GM23338 (cell line): ENCODE data around the gene BCKDHA. TPM values are rescaled to one million over a fixed set of nuclear protein-coding genes. Genes with fewer than 3 reads are reported as not detected.
A peak's percentile ranks its signal among the peaks of the same experiment; 100 is the strongest.

Source experiments
- ATAC-seq: fragments of 200-7000 bp; cut with Tn5 transposase; 3 replicates; pipeline ENCODE4 v1.9.1; 2020
- DNase-seq: peaks from one replicate; pipeline ENCODE4 v3.0.0-alpha.2; 2015; ENCODE audit warnings: low spot score
- H2AFZ ChIP-seq: fragments of 200-600 bp; sonication (generic); 2 replicates; pipeline ENCODE4 v1.8.0; 2016; ENCODE audit warnings: antibody characterized with exemption, mild to moderate bottlenecking, moderate library complexity
- H3F3A ChIP-seq: fragments of 200-600 bp; sonication (generic); replicated peaks from 2 replicates; pipeline ENCODE4 v1.8.0; 2017; ENCODE audit warnings: antibody characterized with exemption, mixed run types, low read depth
- H3K27ac ChIP-seq: fragments of 200-600 bp; sonication (generic); 2 replicates; pipeline ENCODE4 v1.6.1; 2016; ENCODE audit warnings: low read depth
- H3K27me3 ChIP-seq: fragments of 200-600 bp; sonication (generic); 2 replicates; pipeline ENCODE4 v1.8.0; 2016; ENCODE audit warnings: mild to moderate bottlenecking, mixed run types, moderate library complexity; ENCODE audit not compliant: insufficient read depth
- H3K36me3 ChIP-seq: fragments of 200-600 bp; sonication (generic); 2 replicates; pipeline ENCODE4 v1.8.0; 2016; ENCODE audit warnings: mild to moderate bottlenecking; ENCODE audit not compliant: insufficient read depth
- H3K4me1 ChIP-seq: fragments of 200-600 bp; sonication (generic); 2 replicates; pipeline ENCODE4 v1.8.0; 2016; ENCODE audit warnings: mild to moderate bottlenecking, moderate library complexity; ENCODE audit not compliant: insufficient read depth
- H3K4me2 ChIP-seq: fragments of 200-600 bp; sonication (generic); 2 replicates; pipeline ENCODE4 v1.7.1; 2017; ENCODE audit warnings: mixed run types
- H3K4me3 ChIP-seq: fragments of 200-600 bp; sonication (generic); 2 replicates; pipeline ENCODE4 v1.6.1; 2016; ENCODE audit warnings: mixed run types
- H3K79me2 ChIP-seq: fragments of 200-600 bp; sonication (generic); replicated peaks from 2 replicates; pipeline ENCODE4 v1.8.0; 2017; ENCODE audit warnings: mild to moderate bottlenecking; ENCODE audit not compliant: insufficient read depth
- H3K9me2 ChIP-seq: fragments of 200-600 bp; sonication (generic); 2 replicates; pipeline ENCODE4 v1.8.0; 2017; ENCODE audit not compliant: insufficient read depth
- H4K20me1 ChIP-seq: fragments of 200-600 bp; sonication (generic); replicated peaks from 2 replicates; pipeline ENCODE4 v1.8.0; 2017; ENCODE audit warnings: mild to moderate bottlenecking; ENCODE audit not compliant: insufficient read depth
- H3K27ac Mint-ChIP-seq: 2 replicates; pipeline ENCODE4 v1.8.0; 2020; ENCODE audit warnings: inconsistent platforms, mild to moderate bottlenecking, moderate library complexity, mixed read lengths
- H3K27me3 Mint-ChIP-seq: 3 replicates; pipeline ENCODE4 v1.8.0; 2022; ENCODE audit warnings: low read depth, mild to moderate bottlenecking, moderate library complexity, mixed read lengths, inconsistent platforms; ENCODE audit not compliant: insufficient read depth, poor library complexity
- H3K36me3 Mint-ChIP-seq: 3 replicates; pipeline ENCODE4 v1.8.0; 2021; ENCODE audit warnings: low read depth, mild to moderate bottlenecking, inconsistent platforms, moderate library complexity, mixed read lengths
- H3K4me1 Mint-ChIP-seq: 3 replicates; pipeline ENCODE4 v1.8.0; 2020; ENCODE audit warnings: mild to moderate bottlenecking, inconsistent platforms, mixed read lengths
- H3K4me3 Mint-ChIP-seq: 3 replicates; pipeline ENCODE4 v1.8.0; 2021; ENCODE audit warnings: moderate library complexity, mild to moderate bottlenecking, inconsistent platforms, mixed read lengths
- H3K9me3 Mint-ChIP-seq: 3 replicates; pipeline ENCODE4 v1.8.0; 2020; ENCODE audit warnings: moderate library complexity, mild to moderate bottlenecking, inconsistent platforms, mixed read lengths
- CREB1 ChIP-seq: fragments of 250-450 bp; sonication (Bioruptor Pico); IDR thresholded peaks from 2 replicates; pipeline ENCODE4 v1.5.0; 2020; ENCODE audit warnings: low read depth, mild to moderate bottlenecking, moderate library complexity
- CTCF ChIP-seq, 2 experiments: fragments of 200-600 bp in 1 of 2; sonication (generic) in 1 of 2; conservative IDR thresholded peaks; 2 replicates each; pipeline versions ENCODE4 v1.5.1 to v1.6.1; 2016 to 2017; ENCODE audit warnings: antibody characterized with exemption in 2 of 2, low read depth in 2 of 2, mild to moderate bottlenecking in 2 of 2, moderate library complexity in 1 of 2
- EZH2 ChIP-seq: fragments of 200-600 bp; sonication (generic); IDR thresholded peaks from one replicate; pipeline ENCODE4 v1.8.0; 2017; ENCODE audit warnings: antibody characterized with exemption, mild to moderate bottlenecking, low read depth; ENCODE audit not compliant: unreplicated experiment
- EZH2phosphoT487 ChIP-seq: fragments of 200-600 bp; sonication (generic); IDR thresholded peaks from one replicate; pipeline ENCODE4 v1.8.1; 2018; ENCODE audit warnings: antibody characterized with exemption; ENCODE audit not compliant: unreplicated experiment
- JUNB ChIP-seq: IDR thresholded peaks from one replicate; pipeline ENCODE4 v1.6.1; 2016; ENCODE audit warnings: antibody characterized with exemption; ENCODE audit not compliant: unreplicated experiment
- ZNF331 ChIP-seq: fragments of 250-450 bp; sonication (Bioruptor Pico); IDR thresholded peaks from 2 replicates; pipeline ENCODE4 v1.5.0; 2020; ENCODE audit warnings: low read depth, mild to moderate bottlenecking, moderate library complexity
- polyA plus RNA-seq: library from polyadenylated mRNA; unstranded; fragments of >200 nt; fragmentation: Nextera tagmentation; extraction: Ambion mirVana; gene quantifications from 2 replicates; pipeline ENCODE4 v1.2.1, GENCODE V29; 2016
- total RNA-seq: library from RNA; depleted of rRNA; stranded (reverse); fragments of >200 nt; shearing (Covaris generic); gene quantifications from 2 replicates; pipeline ENCODE4 v1.2.3, GENCODE V29; 2014
- TF ChIP-seq, protein P1 (sequence below): fragments of 250-450 bp; sonication (Bioruptor Pico); IDR thresholded peaks from 2 replicates; pipeline ENCODE4 v1.5.0; 2020; ENCODE audit warnings: mild to moderate bottlenecking, moderate library complexity
- TF ChIP-seq, protein P2 (sequence below): IDR thresholded peaks from 2 replicates; pipeline ENCODE4 v1.6.1; 2016; ENCODE audit warnings: antibody characterized with exemption

Gene BCKDHA
- total and polyA plus RNA-seq, 2 experiments from 2014 or later = 15.0 to 42.4 TPM

DNA sequence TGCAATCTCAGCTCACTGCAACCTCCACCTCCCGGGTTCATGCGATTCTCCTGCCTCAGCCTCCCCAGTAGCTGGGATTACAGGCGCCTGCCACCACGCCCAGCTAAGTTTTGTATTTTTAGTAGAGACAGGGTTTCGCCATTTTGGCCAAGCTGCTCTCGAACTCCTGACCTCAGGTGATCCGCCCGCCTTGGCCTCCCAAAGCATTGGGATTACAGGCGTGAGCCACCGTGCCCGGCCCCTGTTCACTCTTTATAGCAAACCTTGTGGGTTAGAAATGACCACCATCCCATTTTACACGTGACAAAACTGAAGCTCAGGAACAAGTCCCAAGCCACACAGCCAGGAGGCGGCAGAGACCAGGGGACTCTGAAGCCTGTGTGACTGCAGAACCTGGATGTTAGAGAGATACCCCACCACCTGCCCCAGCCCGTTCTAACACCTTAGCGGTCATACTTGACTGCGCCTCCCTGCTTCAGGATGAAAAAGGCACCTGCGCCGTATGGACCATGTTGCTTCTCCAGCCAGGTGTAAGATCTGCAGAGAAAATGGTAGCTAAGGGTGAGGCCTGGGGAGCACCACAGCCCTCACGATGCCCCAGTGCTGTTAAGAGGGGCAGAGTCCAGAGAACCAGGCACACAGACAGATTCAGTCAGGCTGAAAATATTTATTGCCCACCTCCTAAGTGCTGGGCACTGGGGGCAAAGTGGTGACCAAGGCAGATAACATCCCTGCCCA, 38.5 kb downstream of the BCKDHA start:
- H3K9me2 ChIP-seq = no peaks in the 10 kb centered on the region
- peaks cover 8% of the 10 kb centered on the region for H3K4me1 ChIP-seq
- ATAC-seq (no peak), DNase-seq (no peak)
- no peaks in the 10 kb centered on the region for H3K27me3 ChIP-seq
- no peaks in the 10 kb centered on the region; the same call in none of the 2 replicates for H4K20me1 ChIP-seq
- no peaks in the 10 kb centered on the region for H3K36me3 ChIP-seq
- no peak overlapping the region for H3K27ac Mint-ChIP-seq
- peaks cover 5% of the 10 kb centered on the region; the same call in 2 of the 3 replicates for H3K4me1 Mint-ChIP-seq
- H3K9me3 Mint-ChIP-seq = peaks cover 3% of the 10 kb centered on the region; the same call in 2 of the 3 replicates
- peaks cover 8% of the 10 kb centered on the region for H3K27me3 Mint-ChIP-seq
- H3K4me2 ChIP-seq = no peak overlapping the region
- no peak for TF ChIP-seq EZH2
- TF ChIP-seq EZH2phosphoT487 = no peak
- peak; percentile 10 to 23; a peak in 1 of 4 replicates for TF ChIP-seq CTCF (conservative IDR thresholded peaks at IDR 0.05; ENCODE audit: low read depth in 2 of 2)
- no peak for TF ChIP-seq JUNB
- no peak for TF ChIP-seq ZNF331
- TF ChIP-seq, protein P1, sequence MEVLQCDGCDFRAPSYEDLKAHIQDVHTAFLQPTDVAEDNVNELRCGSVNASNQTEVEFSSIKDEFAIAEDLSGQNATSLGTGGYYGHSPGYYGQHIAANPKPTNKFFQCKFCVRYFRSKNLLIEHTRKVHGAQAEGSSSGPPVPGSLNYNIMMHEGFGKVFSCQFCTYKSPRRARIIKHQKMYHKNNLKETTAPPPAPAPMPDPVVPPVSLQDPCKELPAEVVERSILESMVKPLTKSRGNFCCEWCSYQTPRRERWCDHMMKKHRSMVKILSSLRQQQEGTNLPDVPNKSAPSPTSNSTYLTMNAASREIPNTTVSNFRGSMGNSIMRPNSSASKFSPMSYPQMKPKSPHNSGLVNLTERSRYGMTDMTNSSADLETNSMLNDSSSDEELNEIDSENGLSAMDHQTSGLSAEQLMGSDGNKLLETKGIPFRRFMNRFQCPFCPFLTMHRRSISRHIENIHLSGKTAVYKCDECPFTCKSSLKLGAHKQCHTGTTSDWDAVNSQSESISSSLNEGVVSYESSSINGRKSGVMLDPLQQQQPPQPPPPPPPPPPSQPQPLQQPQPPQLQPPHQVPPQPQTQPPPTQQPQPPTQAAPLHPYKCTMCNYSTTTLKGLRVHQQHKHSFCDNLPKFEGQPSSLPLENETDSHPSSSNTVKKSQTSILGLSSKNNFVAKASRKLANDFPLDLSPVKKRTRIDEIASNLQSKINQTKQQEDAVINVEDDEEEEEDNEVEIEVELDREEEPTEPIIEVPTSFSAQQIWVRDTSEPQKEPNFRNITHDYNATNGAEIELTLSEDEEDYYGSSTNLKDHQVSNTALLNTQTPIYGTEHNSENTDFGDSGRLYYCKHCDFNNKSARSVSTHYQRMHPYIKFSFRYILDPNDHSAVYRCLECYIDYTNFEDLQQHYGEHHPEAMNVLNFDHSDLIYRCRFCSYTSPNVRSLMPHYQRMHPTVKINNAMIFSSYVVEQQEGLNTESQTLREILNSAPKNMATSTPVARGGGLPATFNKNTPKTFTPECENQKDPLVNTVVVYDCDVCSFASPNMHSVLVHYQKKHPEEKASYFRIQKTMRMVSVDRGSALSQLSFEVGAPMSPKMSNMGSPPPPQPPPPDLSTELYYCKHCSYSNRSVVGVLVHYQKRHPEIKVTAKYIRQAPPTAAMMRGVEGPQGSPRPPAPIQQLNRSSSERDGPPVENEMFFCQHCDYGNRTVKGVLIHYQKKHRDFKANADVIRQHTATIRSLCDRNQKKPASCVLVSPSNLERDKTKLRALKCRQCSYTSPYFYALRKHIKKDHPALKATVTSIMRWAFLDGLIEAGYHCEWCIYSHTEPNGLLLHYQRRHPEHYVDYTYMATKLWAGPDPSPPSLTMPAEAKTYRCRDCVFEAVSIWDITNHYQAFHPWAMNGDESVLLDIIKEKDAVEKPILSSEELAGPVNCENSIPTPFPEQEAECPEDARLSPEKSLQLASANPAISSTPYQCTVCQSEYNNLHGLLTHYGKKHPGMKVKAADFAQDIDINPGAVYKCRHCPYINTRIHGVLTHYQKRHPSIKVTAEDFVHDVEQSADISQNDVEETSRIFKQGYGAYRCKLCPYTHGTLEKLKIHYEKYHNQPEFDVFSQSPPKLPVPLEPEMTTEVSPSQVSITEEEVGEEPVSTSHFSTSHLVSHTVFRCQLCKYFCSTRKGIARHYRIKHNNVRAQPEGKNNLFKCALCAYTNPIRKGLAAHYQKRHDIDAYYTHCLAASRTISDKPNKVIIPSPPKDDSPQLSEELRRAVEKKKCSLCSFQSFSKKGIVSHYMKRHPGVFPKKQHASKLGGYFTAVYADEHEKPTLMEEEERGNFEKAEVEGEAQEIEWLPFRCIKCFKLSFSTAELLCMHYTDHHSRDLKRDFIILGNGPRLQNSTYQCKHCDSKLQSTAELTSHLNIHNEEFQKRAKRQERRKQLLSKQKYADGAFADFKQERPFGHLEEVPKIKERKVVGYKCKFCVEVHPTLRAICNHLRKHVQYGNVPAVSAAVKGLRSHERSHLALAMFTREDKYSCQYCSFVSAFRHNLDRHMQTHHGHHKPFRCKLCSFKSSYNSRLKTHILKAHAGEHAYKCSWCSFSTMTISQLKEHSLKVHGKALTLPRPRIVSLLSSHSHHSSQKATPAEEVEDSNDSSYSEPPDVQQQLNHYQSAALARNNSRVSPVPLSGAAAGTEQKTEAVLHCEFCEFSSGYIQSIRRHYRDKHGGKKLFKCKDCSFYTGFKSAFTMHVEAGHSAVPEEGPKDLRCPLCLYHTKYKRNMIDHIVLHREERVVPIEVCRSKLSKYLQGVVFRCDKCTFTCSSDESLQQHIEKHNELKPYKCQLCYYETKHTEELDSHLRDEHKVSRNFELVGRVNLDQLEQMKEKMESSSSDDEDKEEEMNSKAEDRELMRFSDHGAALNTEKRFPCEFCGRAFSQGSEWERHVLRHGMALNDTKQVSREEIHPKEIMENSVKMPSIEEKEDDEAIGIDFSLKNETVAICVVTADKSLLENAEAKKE (CRISPR knock-in tag) = no peak
- TF ChIP-seq CREB1 (CRISPR knock-in tag) = no peak
- TF ChIP-seq, protein P2, sequence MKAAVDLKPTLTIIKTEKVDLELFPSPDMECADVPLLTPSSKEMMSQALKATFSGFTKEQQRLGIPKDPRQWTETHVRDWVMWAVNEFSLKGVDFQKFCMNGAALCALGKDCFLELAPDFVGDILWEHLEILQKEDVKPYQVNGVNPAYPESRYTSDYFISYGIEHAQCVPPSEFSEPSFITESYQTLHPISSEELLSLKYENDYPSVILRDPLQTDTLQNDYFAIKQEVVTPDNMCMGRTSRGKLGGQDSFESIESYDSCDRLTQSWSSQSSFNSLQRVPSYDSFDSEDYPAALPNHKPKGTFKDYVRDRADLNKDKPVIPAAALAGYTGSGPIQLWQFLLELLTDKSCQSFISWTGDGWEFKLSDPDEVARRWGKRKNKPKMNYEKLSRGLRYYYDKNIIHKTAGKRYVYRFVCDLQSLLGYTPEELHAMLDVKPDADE = no peak
- H3K79me2 ChIP-seq = peaks cover 9% of the 10 kb centered on the region
- H3K4me3 ChIP-seq = no peak overlapping the region
- no peak overlapping the region for H3K27ac ChIP-seq
- H2AFZ ChIP-seq = no peak overlapping the region
- H3F3A ChIP-seq = 0 out of 2 replicates have a peak, but pooled peaks cover 7% of the 10 kb centered on the region
- peaks cover 36% of the 10 kb centered on the region for H3K36me3 Mint-ChIP-seq
- no peak overlapping the region for H3K4me3 Mint-ChIP-seq
